ENCODE results near the gene KIRREL3.

GRCh38 chr11:126612671-126613070 lies 387.9 kb downstream of the KIRREL3 start:
- TF ChIP-seq GATA2 (IDR thresholded peaks at IDR 0.05; ENCODE audit: low read depth, low read length): no peak
- no peak for TF ChIP-seq GATA3 (IDR thresholded peaks at IDR 0.05; ENCODE audit: low read depth, low read length)
